ENCODE data around the gene ASB7. TPM values are rescaled to one million over a fixed set of nuclear protein-coding genes. Genes with fewer than 3 reads are reported as not detected.

The ASB7 gene
- total and polyA plus RNA-seq, 12 donors, result 2.7 to 25.2 (median 11.1) TPM

DNA sequence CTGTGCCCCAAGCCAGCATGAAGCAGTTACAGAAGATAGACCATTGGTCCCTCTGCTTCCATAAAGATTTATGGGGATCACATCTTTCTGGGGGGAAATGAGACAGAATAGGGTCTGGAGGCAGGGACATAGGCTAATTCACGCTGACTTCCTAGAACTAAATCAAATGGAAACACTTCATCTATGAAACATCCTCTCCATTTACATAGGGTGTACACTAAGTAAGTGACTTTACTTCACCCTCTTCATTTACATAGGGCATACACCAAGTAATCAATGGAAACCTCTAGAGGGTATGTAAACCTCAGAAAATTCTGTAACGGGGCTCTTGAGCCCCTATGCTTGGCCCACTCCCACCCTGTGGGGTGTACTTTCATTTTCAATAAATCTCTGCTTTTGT, 10.6 kb upstream of the ASB7 start:
- no peak overlapping the region for H3K27ac ChIP-seq
- TF ChIP-seq, protein P1, sequence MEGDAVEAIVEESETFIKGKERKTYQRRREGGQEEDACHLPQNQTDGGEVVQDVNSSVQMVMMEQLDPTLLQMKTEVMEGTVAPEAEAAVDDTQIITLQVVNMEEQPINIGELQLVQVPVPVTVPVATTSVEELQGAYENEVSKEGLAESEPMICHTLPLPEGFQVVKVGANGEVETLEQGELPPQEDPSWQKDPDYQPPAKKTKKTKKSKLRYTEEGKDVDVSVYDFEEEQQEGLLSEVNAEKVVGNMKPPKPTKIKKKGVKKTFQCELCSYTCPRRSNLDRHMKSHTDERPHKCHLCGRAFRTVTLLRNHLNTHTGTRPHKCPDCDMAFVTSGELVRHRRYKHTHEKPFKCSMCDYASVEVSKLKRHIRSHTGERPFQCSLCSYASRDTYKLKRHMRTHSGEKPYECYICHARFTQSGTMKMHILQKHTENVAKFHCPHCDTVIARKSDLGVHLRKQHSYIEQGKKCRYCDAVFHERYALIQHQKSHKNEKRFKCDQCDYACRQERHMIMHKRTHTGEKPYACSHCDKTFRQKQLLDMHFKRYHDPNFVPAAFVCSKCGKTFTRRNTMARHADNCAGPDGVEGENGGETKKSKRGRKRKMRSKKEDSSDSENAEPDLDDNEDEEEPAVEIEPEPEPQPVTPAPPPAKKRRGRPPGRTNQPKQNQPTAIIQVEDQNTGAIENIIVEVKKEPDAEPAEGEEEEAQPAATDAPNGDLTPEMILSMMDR (IDR thresholded peaks at IDR 0.05), result no peak
- no peak for TF ChIP-seq POLR2A (IDR thresholded peaks at IDR 0.05)
- no peaks in the 10 kb centered on the region for H3K36me3 ChIP-seq (replicated peaks in 1 of 2)
- WGBS, 4 donors, result 46 to 72% (median 60%) methylated on average over 2 of the region's 2 CpGs
- DNase-seq, result no peak
- no peaks in the 10 kb centered on the region for H3K27me3 ChIP-seq
- H3K9me3 ChIP-seq (replicated peaks in 1 of 3), result peaks cover 0 to 9% (median 8%) of the 10 kb centered on the region in 3 donors
- peaks cover 0 to 12% of the 10 kb centered on the region in 2 donors for H3K4me1 ChIP-seq (replicated peaks in 1 of 2)
- intact Hi-C loops (cut with DNase I), result no loop called here
- no peak overlapping the region for H3K4me3 ChIP-seq

DNA sequence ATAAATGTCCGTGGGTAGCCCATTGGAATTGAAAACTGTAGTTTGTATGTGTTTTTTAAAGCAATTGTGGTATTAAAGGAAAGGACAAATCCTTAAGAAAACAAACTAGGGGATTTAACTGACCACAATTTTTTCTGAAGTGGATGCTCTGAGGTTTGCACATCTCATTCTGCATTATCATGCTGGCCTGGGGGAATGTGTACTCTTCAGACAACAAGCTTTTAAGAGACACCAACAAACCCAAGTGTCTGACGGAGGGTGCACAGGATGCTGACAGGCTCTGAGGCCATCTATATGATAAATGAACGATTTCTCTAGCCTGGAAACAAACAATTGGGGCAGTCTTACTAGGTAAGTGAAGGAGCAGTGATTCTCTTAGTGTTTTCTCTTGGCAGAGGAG, 9.5 kb upstream of the ASB7 start:
- intact Hi-C loops (cut with DNase I), result no loop called here
- TF ChIP-seq POLR2A (IDR thresholded peaks at IDR 0.05), result no peak
- 81 to 95% (median 88%) methylated on average over 3 of the region's 3 CpGs for WGBS, 4 donors
- Histone ChIP-seq H3K4me1 (replicated peaks in 1 of 2) (peaks cover 0 to 12% of the 10 kb centered on the region in 2 donors), H3K27ac (no peak overlapping the region), H3K9me3 (replicated peaks in 1 of 3) (peaks cover 0 to 9% (median 8%) of the 10 kb centered on the region in 3 donors), H3K4me3 (no peak overlapping the region), H3K36me3 (replicated peaks in 1 of 2) (no peaks in the 10 kb centered on the region), H3K27me3 (no peaks in the 10 kb centered on the region)
- DNase-seq, result no peak

DNA sequence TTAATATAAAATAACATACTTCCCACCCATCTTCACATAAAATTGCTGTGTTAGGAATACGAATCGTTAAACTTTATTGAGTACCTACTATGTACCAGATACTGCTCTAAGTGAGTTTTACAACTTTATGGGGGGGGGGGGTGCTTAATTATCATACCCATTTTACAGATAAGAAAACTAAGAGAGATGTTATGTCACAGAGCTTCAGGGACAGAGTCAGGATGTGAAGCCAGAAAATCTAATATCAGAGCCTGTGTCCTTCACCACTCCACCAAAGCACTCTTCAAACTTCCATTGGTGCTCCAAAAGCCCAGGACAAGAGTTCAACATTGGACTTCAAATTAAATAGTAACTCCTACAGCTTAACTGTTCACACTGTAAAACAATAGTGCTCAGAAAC, 9.0 kb upstream of the ASB7 start:
- WGBS, 4 donors, result 93 to 98% (median 95%) methylated on average over 2 of the region's 2 CpGs
- TF ChIP-seq, protein P1 (IDR thresholded peaks at IDR 0.05), result no peak
- no peak for TF ChIP-seq POLR2A (IDR thresholded peaks at IDR 0.05)
- no peak overlapping the region for H3K27ac ChIP-seq
- H3K36me3 ChIP-seq (replicated peaks in 1 of 2), result no peaks in the 10 kb centered on the region
- intact Hi-C loops (cut with DNase I), result no loop called here
- H3K9me3 ChIP-seq (replicated peaks in 1 of 3), result peaks cover 0 to 7% (median 4%) of the 10 kb centered on the region in 3 donors
- H3K27me3 ChIP-seq, result no peaks in the 10 kb centered on the region
- H3K4me3 ChIP-seq, result no peak overlapping the region
- no peak for DNase-seq
- H3K4me1 ChIP-seq (replicated peaks in 1 of 2), result peaks cover 0 to 12% of the 10 kb centered on the region in 2 donors

DNA sequence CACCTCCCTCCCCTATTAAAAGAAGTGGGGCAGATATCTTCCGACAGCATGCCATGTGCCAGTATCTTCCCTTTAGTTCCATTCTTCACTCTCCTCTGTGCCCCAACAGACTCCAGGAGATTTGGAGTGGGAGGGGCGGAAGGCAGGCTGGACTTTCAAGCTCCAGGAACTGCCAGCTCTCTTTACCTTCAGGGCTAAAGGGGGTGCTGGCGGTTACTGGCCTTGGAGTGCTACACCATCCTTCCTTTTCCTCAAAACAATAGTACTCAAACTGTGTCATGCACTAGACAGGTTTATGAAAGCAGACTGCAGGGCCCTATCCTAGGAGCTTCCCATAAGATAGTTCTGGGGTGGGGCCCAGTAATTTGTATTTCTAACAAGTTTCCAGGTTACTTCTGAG, 6.4 kb upstream of the ASB7 start:
- no peak for TF ChIP-seq POLR2A (IDR thresholded peaks at IDR 0.05)
- TF ChIP-seq, protein P1 (IDR thresholded peaks at IDR 0.05), result no peak
- Histone ChIP-seq H3K9me3 (replicated peaks in 1 of 3) (no peaks in the 10 kb centered on the region), H3K4me3 (no peak overlapping the region), H3K27me3 (no peaks in the 10 kb centered on the region), H3K36me3 (replicated peaks in 1 of 2) (no peaks in the 10 kb centered on the region), H3K4me1 (replicated peaks in 1 of 2) (peaks cover 4 to 22% of the 10 kb centered on the region in 2 donors), H3K27ac (no peak overlapping the region)
- WGBS, 4 donors, result 77 to 87% (median 86%) methylated on average over 3 of the region's 3 CpGs
- DNase-seq, result no peak
- intact Hi-C loops (cut with DNase I), result no loop called here

DNA sequence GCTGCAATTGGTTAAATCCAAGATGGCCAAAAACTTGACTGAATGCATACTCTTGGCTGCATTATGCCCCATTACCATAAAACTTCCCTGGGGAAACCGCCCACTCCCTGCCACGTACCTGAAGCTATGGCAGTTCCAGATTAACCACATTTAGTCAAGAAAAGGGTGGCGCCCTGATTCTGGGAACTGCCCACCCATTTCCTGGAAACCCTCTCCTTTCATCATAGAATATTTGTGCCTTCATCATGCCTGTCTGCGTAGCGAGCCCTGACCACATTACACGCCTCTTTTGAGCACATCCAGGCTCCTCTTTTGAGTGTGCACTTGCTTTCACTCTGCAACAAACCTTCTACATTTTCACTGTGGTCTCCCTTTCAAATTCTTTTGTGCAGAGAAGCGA, 5.6 kb upstream of the ASB7 start:
- H3K36me3 ChIP-seq (replicated peaks in 1 of 2), result no peaks in the 10 kb centered on the region
- intact Hi-C loops (cut with DNase I), result no loop called here
- H3K4me1 ChIP-seq (replicated peaks in 1 of 2), result peaks cover 8 to 28% of the 10 kb centered on the region in 2 donors
- no peak overlapping the region for H3K27ac ChIP-seq
- peak in 1 of 7 donors; percentile 24 for DNase-seq
- WGBS, 4 donors, result 85 to 94% (median 89%) methylated on average over 7 of the region's 7 CpGs
- H3K9me3 ChIP-seq (replicated peaks in 1 of 3), result no peaks in the 10 kb centered on the region
- TF ChIP-seq, protein P1 (IDR thresholded peaks at IDR 0.05), result no peak
- no peak for TF ChIP-seq POLR2A (IDR thresholded peaks at IDR 0.05)
- no peak overlapping the region for H3K4me3 ChIP-seq
- H3K27me3 ChIP-seq, result no peaks in the 10 kb centered on the region

All from adrenal gland (tissue), 12 donors.